Prostate gland (tissue), 2 donors: ENCODE results near the gene MTURN. TPM values are rescaled to one million over a fixed set of nuclear protein-coding genes. Genes with fewer than 3 reads are reported as not detected.
"Not testable (repeated sequence)": the region's sequence is repeated elsewhere in the genome, so short reads cannot be mapped to it uniquely, and the experiment has no call there.

ENCODE experiments used
- DNase-seq: peaks from one replicate; pipeline ENCODE4 v3.0.0-alpha.2; 2019; ENCODE audit warnings: low spot score
- H3K27ac ChIP-seq, 2 donors: fragments of 200-600 bp; sonication (generic); 2 replicates each; pipeline ENCODE4 v1.5.1; 2017 to 2019
- H3K27me3 ChIP-seq: fragments of 200-600 bp; sonication (generic); replicated peaks from 2 replicates; pipeline ENCODE4 v1.5.1; 2019; ENCODE audit not compliant: insufficient read depth
- H3K36me3 ChIP-seq, 2 donors: fragments of 200-600 bp; sonication (generic); 1 replicate in 1 of 2; 2 replicates in 1 of 2; pipeline versions ENCODE4 v1.5.1 to v1.8.1; 2017 to 2019
- H3K4me1 ChIP-seq: fragments of 200-600 bp; sonication (generic); replicated peaks from 2 replicates; pipeline ENCODE4 v1.5.1; 2019
- H3K4me3 ChIP-seq, 2 donors: fragments of 200-600 bp; sonication (generic); 2 replicates each; pipeline ENCODE4 v1.5.1; 2017 to 2019
- H3K9me3 ChIP-seq: fragments of 200-600 bp; sonication (generic); 2 replicates; pipeline ENCODE4 v1.5.1; 2017
- POLR2A ChIP-seq: fragments of 450-650 bp; IDR thresholded peaks from one replicate; pipeline ENCODE4 v1.6.1; 2016; ENCODE audit warnings: antibody characterized with exemption, mild to moderate bottlenecking
- POLR2AphosphoS5 ChIP-seq: sonication (generic); formaldehyde crosslinking; IDR thresholded peaks from one replicate; pipeline ENCODE4 v1.6.1; 2017; ENCODE audit warnings: antibody characterized with exemption
- WGBS: methylation state at CpG from one replicate; pipeline ENCODE4 v1.1.5; 2018; 5-methylcytosine and 5-hydroxymethylcytosine counted together
- intact Hi-C: fragments of 100-400 bp; cut with DNase I; formaldehyde crosslinking; loops from one replicate; pipeline ENCODE4 v1.14.2; 2022
- total RNA-seq, 2 donors: library from RNA; depleted of rRNA; stranded (reverse); fragments of >200 nt; gene quantifications; one replicate each; pipeline ENCODE4 v1.1.0, GENCODE V29; 2016
- TF ChIP-seq, protein P1 (sequence below), 4 experiments: fragments of 200-600 bp in 2 of 4; fragments of 450-650 bp in 2 of 4; sonication (generic) in 2 of 4; IDR thresholded peaks; 1 replicate in 3 of 4; 2 replicates in 1 of 4; pipeline ENCODE4 v1.5.1; 2016 to 2019; ENCODE audit warnings: antibody characterized with exemption in 4 of 4, mild to moderate bottlenecking in 2 of 4, moderate library complexity in 2 of 4

MTURN gene
- total RNA-seq, 2 donors from 2014 or later = 22.6 to 26.9 TPM

DNA sequence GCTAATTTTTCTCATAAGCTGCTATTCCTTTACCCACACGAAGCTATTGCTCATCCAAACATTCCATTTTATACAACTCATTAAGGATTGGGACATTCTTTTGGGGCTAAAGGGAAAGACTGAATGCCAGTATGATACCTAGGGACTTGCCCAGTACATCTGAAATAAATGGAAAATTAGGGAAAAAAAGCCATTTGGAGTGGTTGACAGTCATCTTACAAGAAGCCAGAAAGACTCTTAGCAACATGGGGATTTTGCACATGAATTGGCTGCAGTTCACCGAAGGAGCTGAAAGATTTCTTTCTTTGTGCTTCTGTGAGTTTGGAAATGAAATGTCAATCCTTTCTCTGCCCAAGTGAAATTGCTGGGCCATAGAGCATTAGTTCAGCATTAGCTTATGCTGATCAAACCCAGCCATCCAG lies 43.3 kb upstream of the MTURN start:
- Histone ChIP-seq H3K4me1 (no peaks in the 10 kb centered on the region), H3K27me3 (no peaks in the 10 kb centered on the region), H3K4me3 (no peak overlapping the region), H3K9me3 (no peaks in the 10 kb centered on the region), H3K27ac (no peak overlapping the region), H3K36me3 (no peaks in the 10 kb centered on the region)
- intact Hi-C loops = no loop called here
- TF ChIP-seq POLR2A = no peak
- no peak for TF ChIP-seq POLR2AphosphoS5
- no peak for DNase-seq
- WGBS = 68% methylated on average over 2 of the region's 2 CpGs

DNA sequence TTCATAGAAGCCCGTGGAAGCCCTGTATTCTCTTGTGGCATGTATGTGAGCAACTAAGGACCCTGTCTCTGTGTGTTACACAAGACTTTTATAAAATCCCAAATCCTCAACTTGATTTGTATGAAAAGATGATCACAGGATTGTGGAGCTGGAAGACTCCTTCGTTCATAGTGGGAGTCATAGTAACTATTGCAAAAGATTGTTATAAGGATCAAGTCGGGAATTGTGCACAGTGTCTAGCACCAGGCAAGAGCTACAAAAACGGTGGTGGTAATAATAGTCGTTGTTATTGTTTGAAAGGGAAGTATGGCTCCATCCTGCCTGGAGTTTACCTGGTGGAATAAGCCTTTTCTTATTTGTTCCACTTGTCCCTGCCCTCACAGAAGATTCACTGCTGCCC lies 42.8 kb upstream of the MTURN start:
- Histone ChIP-seq H3K9me3 (no peaks in the 10 kb centered on the region), H3K36me3 (no peaks in the 10 kb centered on the region), H3K4me1 (no peaks in the 10 kb centered on the region), H3K27ac (no peak overlapping the region), H3K4me3 (no peak overlapping the region), H3K27me3 (no peaks in the 10 kb centered on the region)
- intact Hi-C loops = no loop called here
- TF ChIP-seq, protein P1, sequence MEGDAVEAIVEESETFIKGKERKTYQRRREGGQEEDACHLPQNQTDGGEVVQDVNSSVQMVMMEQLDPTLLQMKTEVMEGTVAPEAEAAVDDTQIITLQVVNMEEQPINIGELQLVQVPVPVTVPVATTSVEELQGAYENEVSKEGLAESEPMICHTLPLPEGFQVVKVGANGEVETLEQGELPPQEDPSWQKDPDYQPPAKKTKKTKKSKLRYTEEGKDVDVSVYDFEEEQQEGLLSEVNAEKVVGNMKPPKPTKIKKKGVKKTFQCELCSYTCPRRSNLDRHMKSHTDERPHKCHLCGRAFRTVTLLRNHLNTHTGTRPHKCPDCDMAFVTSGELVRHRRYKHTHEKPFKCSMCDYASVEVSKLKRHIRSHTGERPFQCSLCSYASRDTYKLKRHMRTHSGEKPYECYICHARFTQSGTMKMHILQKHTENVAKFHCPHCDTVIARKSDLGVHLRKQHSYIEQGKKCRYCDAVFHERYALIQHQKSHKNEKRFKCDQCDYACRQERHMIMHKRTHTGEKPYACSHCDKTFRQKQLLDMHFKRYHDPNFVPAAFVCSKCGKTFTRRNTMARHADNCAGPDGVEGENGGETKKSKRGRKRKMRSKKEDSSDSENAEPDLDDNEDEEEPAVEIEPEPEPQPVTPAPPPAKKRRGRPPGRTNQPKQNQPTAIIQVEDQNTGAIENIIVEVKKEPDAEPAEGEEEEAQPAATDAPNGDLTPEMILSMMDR (IDR thresholded peaks at IDR 0.05) = no peak
- no peak for TF ChIP-seq POLR2A
- DNase-seq = no peak
- WGBS = 95% methylated on average over 5 of the region's 5 CpGs

- Histone ChIP-seq H3K9me3 (no peaks in the 10 kb centered on the region), H3K4me1 (no peaks in the 10 kb centered on the region), H3K36me3 (no peaks in the 10 kb centered on the region), H3K27ac (no peak overlapping the region), H3K27me3 (no peaks in the 10 kb centered on the region), H3K4me3 (no peak overlapping the region)
- DNase-seq = no peak
- intact Hi-C loops = no loop called here
- TF ChIP-seq, protein P1 (IDR thresholded peaks at IDR 0.05) = no peak
- TF ChIP-seq POLR2AphosphoS5 = no peak
- TF ChIP-seq POLR2A = no peak
- WGBS = 82% methylated on average over 5 of the region's 5 CpGs
These were observed 41.3 kb upstream of the MTURN start for GRCh38 chr7:30093420-30093952.

DNA sequence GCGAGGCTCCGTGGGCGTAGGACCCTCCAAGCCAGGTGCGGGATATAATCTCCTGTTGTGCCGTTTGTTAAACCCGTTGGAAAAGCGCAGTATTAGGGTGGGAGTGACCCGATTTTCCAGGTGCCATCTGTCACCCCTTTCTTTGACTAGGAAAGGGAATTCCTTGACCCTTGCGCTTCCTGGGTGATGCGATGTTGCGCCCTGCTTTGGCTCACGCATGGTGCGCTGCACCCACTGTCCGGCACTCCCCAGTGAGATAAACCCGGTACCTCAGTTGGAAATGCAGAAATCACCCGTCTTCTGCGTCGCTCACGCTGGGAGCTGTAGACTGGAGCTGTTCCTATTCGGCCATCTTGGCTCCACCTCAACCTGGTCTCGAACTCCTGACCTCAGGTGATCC lies 36.2 kb upstream of the MTURN start:
- intact Hi-C loops, H3K27me3 ChIP-seq, H3K36me3 ChIP-seq, H3K27ac ChIP-seq, H3K9me3 ChIP-seq, H3K4me1 ChIP-seq, DNase-seq, H3K4me3 ChIP-seq: not testable (repeated sequence)
- WGBS = over 99% methylated on average over 21 of the region's 21 CpGs

DNA sequence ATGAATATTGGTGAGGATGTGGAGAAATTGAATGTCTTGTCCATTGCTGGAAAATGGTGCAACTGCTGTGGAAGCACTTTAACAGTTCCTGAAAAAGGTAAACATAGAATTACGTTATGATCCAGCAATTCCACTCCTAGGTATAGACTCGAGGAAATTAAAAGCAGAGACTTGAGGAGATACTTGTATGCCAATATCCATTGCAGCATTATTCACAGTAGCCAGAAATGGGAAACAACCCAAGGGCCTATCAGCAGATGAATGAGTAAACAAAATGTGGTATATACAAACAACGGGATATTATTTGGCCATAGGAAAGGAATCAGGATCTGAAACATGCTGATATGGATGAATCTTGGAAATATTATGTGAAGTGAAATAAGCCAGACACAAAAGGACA lies 32.5 kb upstream of the MTURN start:
- 74% methylated on average over 3 of the region's 3 CpGs for WGBS
- Histone ChIP-seq H3K27me3 (no peaks in the 10 kb centered on the region), H3K36me3 (no peaks in the 10 kb centered on the region), H3K4me1 (no peaks in the 10 kb centered on the region), H3K9me3 (no peaks in the 10 kb centered on the region), H3K27ac (no peak overlapping the region), H3K4me3 (no peak overlapping the region)
- intact Hi-C loops = no loop called here
- DNase-seq = no peak
- TF ChIP-seq POLR2AphosphoS5 (no peak), POLR2A (no peak)
- TF ChIP-seq, protein P1 (IDR thresholded peaks at IDR 0.05) = no peak

- DNase-seq = no peak
- no peaks in the 10 kb centered on the region for H3K4me1 ChIP-seq
- WGBS = 92% methylated on average over 1 of the region's 1 CpG
- H3K9me3 ChIP-seq = no peaks in the 10 kb centered on the region
- no peak overlapping the region for H3K27ac ChIP-seq
- no peaks in the 10 kb centered on the region for H3K27me3 ChIP-seq
- no peaks in the 10 kb centered on the region for H3K36me3 ChIP-seq
- H3K4me3 ChIP-seq = no peak overlapping the region
- intact Hi-C loops = no loop called here
- TF ChIP-seq POLR2AphosphoS5 (no peak), POLR2A (no peak)
- TF ChIP-seq, protein P1 (IDR thresholded peaks at IDR 0.05) = no peak
These were observed 30.6 kb upstream of the MTURN start for GRCh38 chr7:30104157-30104556.
